GM19463 (cell line): ENCODE data around the gene RBM39.
"Not testable (repeated sequence)": the region's sequence is repeated elsewhere in the genome, so short reads cannot be mapped to it uniquely, and the experiment has no call there.

Source experiments
- ATAC-seq: cut with Tn5 transposase; IDR thresholded peaks from one replicate; pipeline ENCODE4 v1.9.1; 2021; ENCODE audit warnings: mild to moderate bottlenecking, moderate library complexity; ENCODE audit not compliant: unreplicated experiment

RBM39 gene

DNA sequence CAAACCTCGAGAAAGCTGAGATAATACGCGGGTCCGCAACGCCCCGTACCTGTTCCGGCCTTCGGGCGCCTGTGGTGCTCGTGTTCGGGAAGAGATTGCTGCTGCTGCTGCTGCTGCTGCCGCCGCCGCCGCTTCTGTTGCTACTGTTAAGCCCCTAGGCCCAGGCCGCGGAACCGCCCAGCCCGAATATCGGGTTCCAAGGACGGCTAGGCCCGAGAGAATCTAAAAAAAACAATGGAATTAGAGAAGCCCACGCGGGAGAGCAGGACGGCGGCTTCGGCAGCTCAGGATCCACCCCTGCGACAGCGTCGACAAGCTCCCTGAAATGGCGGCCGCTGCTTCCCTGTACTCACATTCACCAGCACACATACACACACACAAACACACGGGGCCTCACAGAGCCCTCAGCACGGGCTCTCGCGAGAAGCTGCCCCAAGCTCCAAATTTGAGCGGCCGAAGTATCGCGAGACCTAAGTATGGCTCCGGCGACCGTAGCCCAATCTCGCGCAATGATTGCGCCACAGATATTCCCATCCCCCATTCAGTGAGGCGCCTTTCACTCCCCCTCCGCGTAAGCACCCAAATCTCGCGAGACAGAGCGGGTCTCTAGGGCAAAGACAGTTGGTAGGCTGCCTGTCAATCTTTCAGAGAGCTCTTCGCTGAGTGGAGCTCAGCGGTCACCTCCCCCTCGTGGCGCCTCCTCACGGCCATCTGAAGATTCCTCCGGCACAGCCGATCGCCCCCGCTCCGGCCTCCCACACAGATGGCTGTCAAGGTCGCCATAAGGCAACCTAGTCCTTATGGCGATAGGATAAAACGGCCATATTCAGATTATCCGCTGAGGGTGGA is at the start of gene RBM39:
Gene RBM39 (minus strand): TSS at position 369 of the 849 bp plus-strand sequence. CDS start 1,386 bp downstream, outside the sequence.
- peak; percentile 85 for ATAC-seq

DNA sequence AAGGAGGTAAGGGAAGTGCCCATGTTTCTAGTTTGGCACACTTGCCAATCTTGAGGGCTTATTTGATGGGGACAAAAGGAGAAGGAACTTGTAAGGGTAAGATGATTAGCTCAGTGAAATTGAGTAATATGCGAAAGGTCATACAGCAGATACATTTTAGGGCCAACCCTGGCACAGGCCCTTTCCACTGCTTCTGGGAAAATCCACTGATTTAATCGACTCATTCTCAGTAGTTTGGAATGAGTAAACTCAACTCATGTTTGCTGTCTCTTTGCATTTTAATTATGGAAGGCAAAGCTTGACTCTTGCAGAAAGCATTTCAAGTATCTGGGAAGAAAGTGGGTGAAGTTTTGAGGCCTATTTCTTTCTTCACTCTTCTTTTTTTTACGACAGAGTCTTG is 49.8 kb upstream of the RBM39 start:
- no peak for ATAC-seq

DNA sequence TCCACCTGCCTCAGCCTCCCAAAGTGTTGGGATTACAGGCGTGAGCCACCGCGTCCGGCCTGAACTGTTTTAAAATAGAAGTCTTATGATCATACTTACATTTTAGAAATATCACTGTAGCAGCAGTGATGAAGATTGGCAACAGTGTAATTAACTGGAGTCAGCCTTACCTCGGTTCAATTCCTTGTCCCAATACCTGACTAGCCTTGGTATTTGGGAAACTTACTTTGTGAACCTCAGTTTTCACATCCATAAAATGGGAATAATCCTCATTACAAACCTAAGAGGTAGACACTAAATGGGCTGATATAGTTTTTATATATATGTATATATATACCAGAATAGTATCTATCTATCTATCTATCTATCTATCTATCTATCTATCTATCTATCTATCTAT is 49.0 kb upstream of the RBM39 start:
- ATAC-seq, result no peak

DNA sequence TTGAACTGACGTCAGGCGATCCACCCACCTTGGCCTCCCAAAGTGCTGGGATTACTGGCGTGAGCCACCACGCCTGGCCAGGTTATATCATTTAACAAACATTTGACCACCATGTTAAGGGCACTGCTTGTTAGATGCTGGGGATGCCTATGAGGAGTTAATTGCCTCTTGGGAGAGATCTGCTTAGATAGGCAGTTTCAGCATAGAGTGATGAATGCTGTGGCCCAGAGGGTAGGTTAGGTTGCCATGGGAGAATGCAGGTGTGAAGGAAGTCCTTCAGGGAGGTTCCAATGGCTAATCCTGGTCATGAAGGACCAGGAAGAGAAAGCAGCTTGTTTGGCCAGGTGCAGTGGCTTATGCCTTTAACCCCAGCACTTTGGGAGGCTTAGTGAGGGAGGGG is 46.7 kb upstream of the RBM39 start:
- no peak for ATAC-seq

DNA sequence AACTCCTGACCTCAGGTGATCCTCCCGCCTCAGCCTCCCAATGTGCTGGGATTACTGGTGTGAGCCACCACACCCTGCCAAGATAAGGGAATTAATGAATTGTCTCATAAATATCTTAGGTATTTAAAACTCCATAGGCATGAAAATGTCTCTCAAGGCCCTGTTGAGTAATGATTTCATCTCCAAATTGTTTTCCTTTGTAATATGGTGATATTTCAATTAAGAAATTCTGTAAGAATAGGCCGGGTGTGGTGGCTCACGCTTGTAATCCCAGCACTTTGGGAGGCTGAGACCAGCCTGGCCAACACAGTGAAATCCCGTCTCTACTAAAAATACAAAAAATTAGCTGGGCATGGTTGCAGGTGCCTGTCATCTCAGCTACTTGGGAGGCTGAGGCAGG is 43.5 kb upstream of the RBM39 start:
- not testable (repeated sequence) for ATAC-seq

DNA sequence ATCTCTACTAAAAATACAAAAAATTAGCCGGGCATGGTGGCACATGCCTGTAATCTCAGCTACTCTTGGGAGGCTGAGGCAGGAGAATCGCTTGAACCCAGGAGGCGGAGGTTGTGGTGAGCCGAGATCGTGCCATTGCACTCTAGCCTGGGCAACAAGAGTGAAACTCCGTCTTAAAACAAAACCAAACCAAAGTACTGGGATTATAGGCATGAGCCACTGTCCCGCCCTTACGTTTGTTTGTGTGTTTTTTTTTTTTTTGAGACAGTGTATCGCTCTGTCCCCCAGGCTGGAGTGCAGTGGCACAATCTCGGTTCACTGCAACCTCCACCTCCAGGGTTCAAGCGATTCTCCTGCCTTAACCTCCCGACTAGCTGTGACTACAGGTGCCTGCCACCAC is 41.8 kb upstream of the RBM39 start:
- not testable (repeated sequence) for ATAC-seq

DNA sequence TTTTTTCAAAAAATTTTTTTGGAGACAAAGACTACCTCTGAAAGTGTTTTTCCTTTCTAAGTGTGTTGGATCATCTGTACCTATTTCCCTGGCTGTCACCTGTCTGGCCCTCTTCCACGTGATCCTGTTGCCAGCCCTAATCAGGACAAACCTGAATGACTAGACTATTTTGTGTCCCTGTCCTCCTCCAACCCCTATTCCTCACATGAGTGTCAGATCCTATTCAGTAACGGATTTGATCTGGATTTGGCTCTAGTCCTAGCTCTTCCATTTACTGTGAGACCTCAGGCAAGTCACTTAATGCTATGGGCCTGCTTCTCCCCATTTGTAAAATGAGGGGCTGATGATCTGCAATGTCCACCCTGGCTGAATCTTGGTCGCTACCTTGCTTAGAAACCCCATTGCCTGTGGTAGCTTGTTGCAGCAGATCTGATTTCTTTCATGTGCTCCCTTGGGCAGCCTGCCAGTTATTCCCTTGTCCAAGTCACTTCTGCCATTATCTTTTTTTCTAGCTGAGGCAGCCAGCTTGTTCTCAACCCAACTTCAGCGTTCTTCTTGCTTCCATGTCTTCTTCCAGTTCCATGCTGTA is 34.5 kb upstream of the RBM39 start:
- ATAC-seq, result no peak

DNA sequence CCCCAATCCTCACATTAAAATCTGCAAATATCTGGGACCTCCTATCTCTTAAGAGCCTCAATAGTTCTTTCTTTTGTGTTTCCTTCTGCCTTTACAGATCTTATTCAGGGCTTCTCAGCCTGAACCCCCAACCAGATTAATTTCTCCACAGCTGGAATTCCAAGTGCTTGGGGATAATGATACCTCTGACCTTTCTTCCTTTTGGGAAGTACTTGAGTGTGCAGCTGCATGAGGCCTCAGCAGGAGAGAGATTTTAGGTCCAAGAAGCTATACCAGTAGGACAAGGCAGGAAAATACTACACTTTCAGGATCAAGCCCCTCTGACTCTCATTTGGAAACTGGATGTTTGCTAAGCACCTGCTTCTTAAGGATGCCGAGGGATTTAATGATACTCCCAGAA is 32.3 kb upstream of the RBM39 start:
- no peak for ATAC-seq

DNA sequence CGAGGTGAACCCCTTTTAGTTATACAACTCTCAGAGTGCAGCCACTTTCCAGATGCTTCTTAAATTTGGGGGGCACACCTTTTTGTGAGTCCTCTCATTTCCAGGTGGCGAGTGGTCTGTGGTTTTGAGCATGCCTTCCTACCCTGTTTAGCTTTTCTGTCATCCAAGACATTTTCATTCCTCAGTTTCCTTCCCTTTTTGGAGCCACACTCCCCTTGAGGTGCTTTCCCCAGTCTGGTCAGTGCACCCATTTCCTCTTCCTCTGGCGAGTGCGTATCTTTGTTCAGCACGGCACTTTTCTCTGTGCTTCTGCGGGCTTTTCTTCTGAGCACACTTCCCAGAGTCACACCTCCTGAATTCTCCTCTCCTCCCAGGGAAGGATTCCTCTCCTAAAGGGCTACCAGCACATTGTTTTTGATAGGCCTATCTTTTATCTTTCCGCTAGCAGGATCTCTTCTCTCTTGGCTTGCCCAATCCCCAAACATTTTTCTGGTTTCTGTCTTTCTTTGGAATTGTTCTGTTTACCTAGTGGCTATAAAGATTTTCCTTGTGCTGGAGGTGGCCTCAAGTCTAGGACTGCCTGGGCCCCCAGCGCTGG is 31.2 kb upstream of the RBM39 start:
- no peak for ATAC-seq

DNA sequence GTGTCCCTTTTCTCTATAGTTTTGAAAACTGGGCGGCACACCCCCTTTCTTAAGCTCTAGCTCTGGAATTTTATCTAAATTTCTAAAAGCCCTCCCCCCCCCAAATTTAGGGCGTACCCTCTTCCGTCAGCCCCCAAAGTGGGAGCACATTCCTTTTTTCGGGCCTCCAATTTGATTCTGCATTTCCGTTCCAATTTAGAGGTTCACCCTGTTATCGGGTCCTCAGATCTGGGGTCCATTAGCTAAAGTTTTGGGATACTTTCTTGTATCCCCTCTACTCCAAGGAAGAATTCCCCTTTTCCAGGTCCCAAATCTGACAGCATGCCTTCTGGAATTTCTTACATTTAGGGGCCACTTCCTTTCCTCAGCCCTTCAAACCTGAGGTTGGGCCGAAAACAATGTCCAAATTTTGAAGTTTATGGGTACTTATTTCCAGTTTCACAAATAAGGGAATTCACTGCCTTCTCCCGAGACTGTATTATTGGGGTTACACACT is 30.6 kb upstream of the RBM39 start:
- ATAC-seq, result no peak

DNA sequence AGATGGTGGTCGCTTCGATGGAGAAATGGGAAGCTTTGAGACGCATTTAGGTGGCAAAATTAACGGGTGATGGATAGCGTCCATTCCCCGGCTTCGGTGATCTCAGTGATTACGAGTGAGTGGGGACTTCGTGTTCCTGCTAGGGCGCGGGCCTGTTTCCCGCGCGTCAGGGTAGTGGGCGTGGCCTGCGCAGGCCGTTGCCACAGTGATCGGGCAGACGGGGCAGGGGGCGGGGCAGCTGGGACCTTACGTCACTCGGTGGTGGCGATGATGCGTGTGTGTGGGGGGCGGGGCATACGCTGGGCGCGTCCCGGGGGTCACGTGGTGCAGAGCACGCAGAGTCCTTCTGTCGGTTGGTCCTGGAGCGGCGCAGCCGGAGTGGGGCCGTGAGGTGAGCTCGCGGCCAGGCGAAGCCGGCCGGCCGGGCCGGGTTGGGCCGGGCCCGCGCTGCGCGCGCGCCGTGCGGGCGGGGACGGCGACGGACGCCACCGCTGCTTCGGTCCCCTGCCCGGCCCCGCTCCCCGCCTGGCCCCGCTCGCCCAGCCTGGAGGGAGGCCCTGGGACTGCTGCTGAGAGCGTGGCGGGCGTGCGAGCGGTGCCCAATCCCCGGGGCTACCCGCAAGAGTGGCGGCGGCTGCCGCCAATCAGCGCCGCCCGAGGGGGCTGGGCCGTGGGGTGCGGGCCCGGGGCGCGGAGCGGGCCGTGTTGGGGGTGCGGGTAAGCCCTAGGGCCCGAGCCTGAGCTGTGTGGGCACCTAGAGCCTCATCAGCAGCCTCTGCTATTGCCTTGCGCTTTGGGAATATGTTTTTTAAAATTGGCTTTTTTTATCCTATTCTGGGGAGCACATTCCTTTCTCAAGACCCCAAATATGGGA is 29.9 kb upstream of the RBM39 start, which contains the start of gene PHF20:
Gene PHF20 (plus strand): TSS at position 327 of the 874 bp plus-strand sequence. CDS start 29,508 bp downstream, outside the sequence.
- peak; percentile 85 for ATAC-seq

DNA sequence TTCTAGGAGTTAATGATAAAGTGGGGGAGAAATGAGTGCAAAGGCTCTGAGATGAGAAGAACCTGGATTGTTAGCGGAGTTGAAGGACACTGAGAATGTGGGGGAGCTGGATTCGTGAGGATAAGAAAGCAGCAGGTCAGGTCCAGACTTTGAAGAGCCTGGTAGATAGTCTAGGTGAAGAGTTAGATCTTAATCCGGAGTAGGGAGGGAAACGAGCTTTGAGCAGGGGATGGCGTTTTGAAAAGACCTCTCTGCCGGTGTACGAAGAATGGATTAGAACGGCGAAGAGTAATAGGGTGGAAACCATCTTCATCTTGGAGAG is 29.3 kb upstream of the RBM39 start:
- ATAC-seq, result no peak

DNA sequence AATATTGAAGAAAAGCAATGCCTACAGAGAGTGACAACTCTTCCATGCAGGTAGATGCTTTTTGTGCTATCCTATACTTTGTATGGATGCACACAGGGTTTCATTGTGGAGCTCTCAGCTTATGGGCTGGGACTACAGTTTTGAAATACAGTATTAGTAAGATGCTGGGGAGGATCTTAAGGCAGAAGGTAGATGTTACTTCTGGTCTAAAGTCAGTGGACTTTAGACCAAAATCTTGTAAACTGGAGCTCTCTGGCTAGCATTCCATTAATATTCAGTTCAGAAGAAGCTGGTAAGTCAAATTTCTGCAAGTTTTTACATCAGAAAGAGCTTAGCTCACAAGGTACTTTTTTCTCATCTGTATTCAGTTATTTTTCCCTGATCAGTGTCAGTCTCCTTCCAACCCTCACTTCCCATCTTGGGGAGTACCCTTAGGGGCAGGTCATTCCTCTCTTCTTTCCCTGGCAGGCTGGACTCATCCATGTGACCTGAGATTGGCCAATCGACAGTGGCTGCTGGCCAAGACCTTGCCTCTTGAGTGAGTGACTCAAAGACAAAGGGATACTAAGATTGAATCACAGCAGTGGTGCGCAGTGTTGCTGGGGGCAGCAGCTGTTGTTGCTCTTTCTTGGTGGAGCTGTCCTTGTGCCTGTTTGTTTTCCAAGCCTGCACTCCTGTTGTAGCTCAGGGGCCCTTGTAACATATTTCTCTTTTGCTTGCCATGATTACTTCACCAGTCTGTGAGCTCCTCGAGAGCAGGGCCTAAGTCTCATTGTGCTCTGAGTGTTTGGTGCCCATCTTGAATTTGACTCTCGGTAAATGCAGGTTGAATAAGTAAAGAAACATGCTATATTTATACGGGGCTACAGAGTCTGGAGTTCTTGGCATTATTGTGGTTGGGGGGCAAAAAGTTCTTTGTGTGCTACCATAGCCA is 26.9 kb upstream of the RBM39 start:
- ATAC-seq, result no peak

DNA sequence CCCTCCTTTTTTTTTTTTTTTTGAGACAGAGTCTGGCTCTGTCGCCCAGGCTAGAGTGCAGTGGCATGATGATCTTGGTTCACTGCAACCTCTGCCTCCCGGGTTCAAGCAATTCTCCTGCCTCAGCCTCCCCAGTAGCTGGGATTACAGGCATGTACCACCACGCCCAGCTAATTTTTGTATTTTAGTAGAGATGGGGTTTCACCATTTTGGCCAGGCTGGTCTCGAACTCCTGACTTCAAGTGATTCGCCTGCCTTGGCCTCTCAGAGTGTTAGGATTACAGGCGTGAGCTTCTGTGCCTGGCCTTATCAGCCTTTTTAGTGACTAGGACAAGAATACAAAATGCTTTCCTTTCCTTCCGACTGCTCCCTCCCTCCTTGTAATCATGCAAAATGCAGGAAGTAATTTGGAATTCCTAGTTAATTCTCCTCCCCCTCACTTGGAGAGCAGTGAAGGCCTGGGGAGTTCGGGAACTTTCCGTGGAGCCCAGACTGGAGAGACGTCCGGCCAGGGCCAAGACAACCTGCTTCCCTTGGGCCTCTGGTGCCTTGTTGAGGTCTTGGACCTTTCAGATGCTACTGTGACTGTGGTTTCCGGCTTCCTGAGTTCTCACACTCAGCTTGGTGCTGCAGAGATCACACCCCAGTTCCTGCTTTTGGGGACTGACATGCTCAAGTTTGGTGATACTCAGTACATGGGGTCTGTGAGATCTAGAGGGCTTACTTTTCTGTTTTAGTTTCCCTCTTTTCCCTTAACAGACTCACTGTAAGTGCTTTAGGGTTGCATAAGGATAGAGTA is 25.8 kb upstream of the RBM39 start:
- peak; percentile 40 for ATAC-seq

DNA sequence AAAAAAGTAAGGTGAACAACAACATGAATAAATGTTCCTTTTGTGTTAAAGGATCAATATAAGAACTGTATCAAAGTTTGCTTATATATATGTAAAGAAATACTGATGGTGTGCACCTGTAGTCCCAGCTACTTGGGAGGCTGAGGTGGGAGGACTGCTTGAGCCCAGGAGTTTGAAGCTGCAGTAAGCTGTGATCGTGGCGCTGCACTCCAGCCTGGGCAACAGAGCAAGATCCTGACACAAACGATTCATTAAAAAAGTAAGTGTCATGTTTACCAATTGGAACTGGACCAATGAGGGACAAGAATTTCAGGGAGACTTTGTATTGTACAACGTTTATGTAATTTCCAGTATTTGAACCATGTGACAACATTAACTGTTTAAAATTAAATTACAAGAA is 24.8 kb upstream of the RBM39 start:
- no peak for ATAC-seq

DNA sequence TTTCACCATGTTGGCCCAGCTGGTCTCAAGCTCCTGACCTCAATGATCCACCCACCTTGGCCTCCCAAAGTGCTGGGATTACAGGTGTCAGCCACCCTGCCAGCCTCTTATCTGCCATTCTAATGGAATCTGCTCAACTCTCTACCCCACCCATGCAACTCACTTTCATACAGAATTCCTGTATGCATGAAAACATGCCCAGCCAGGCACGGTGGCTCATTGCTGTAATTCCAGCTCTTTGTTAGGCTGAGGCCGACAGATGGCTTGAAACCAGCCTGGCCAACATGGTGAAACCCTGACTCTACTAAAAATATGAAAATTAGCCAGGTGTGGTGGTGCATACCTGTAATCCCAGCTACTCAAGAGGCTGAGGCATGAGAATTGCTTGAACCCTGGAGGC is 22.9 kb upstream of the RBM39 start:
- ATAC-seq, result not testable (repeated sequence)

DNA sequence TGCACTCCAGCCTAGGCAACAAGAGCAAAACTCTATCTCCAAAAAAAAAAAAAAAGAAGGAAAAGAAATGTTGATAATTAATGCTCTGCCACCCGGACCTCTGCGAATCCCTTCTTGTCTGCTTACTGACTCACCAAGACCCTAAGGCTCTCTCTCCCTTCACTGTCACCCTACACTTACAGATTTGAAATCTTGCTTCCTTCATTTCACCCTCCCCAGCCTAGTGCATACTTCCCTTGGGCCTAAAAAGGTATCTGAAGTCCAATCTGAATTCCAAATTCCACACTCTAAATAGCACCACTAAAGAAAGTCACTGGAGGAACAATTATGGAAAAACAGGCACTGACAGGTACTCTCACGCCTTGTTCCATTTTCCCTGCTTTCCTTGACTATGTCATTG is 20.4 kb upstream of the RBM39 start:
- ATAC-seq, result no peak

DNA sequence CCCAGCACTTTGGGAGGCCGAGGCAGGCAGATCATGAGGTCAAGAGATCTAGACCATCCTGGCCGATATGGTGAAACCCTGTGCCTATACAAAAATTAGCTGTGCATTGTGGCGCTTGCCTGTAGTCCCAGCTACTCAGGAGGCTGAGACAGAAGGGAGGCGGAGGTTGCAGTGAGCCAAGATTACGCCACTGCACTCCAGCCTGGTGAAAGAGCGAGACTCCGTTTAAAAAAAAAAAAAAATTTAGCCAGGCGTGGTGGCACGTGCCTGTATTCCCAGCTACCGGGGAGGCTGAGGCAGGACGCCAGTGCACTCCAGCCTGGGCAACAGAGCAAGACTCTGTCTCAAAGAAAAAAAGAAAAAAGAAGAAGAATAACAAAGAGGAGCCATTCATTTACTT is 19.5 kb upstream of the RBM39 start:
- ATAC-seq, result not testable (repeated sequence)

DNA sequence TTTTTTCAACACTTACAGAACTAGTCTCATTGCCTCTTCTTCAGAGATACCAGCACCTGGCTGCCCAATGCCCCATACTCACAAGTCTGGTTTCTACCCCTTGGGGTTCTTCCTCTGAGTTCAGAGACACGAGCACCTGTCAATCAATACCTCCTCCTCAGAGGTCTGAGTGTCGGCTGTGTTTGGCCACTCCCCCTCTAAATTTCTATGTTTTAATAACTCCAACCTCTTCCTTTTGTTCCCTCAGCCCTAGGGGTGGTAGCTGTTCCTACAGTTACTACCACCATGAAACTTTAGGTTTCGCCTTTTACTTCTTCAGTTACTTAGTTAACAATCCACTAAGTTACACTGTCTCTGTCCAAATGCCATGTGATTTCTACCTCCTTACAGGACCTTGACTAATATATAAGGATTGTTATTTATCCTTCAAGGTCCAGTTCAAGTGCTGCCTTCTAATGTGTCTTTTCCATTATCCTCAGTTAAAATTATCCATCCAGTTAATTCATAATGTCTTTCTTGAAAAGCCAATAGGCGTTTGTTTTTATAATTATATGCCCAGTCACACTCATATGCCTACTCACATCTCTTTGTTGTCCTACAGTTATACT is 15.1 kb upstream of the RBM39 start:
- no peak for ATAC-seq
